ENCODE measurements around the gene HOXB9.

DNA sequence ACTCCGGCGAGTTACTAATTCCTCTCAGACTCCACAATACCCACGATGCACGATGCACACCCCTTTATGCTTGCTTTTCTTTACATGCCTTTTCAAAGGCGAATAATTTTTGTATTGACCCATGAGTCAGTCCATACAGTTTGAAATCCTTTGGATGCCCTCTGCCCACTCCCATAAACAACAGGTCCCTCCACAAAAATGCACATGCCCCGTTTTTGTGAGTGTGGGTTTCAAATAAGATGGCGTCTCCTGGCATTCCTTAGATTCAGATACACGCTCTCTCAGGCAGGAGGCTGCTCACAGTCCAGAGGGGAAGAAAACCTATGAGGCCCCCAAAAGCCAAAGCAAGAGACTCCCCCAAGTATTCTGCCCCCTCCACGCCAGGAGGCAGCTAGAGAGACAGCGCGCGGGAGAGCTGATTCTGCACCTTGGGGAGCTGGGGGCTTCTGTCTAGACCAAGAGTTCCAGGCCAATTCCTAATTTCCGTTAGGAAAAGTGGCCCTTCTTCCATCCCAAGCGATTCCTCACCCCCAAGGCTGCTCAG lies 19.6 kb upstream of the HOXB9 start:
- TF ChIP-seq POLR2A (IDR thresholded peaks at IDR 0.05), result no peak
- TF ChIP-seq, protein P1, sequence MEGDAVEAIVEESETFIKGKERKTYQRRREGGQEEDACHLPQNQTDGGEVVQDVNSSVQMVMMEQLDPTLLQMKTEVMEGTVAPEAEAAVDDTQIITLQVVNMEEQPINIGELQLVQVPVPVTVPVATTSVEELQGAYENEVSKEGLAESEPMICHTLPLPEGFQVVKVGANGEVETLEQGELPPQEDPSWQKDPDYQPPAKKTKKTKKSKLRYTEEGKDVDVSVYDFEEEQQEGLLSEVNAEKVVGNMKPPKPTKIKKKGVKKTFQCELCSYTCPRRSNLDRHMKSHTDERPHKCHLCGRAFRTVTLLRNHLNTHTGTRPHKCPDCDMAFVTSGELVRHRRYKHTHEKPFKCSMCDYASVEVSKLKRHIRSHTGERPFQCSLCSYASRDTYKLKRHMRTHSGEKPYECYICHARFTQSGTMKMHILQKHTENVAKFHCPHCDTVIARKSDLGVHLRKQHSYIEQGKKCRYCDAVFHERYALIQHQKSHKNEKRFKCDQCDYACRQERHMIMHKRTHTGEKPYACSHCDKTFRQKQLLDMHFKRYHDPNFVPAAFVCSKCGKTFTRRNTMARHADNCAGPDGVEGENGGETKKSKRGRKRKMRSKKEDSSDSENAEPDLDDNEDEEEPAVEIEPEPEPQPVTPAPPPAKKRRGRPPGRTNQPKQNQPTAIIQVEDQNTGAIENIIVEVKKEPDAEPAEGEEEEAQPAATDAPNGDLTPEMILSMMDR (IDR thresholded peaks at IDR 0.05), result no peak
